Chondrocyte (in vitro differentiated cells): ENCODE results near the gene TXNDC16. TPM values are rescaled to one million over a fixed set of nuclear protein-coding genes. Genes with fewer than 3 reads are reported as not detected.

Experiments used
- DNase-seq: peaks from one replicate; pipeline ENCODE4 v3.0.0; 2021; ENCODE audit warnings: mixed read lengths, low spot score
- H3K27ac Mint-ChIP-seq: one replicate; pipeline ENCODE4 v1.8.0; 2021; ENCODE audit warnings: mild to moderate bottlenecking, moderate library complexity, mixed read lengths; ENCODE audit not compliant: unreplicated experiment
- H3K27me3 Mint-ChIP-seq: 2 replicates; pipeline ENCODE4 v1.8.0; 2021; ENCODE audit warnings: low read depth, mixed read lengths
- H3K36me3 Mint-ChIP-seq: 2 replicates; pipeline ENCODE4 v1.8.0; 2021; ENCODE audit warnings: low read depth, mixed read lengths
- H3K4me1 Mint-ChIP-seq: 2 replicates; pipeline ENCODE4 v1.8.0; 2021; ENCODE audit warnings: low read depth, mild to moderate bottlenecking, mixed read lengths
- H3K4me3 Mint-ChIP-seq: one replicate; pipeline ENCODE4 v1.8.0; 2021; ENCODE audit warnings: mild to moderate bottlenecking, moderate library complexity, mixed read lengths; ENCODE audit not compliant: unreplicated experiment
- H3K9me3 Mint-ChIP-seq: 2 replicates; pipeline ENCODE4 v1.8.0; 2021; ENCODE audit warnings: low read depth, mixed read lengths
- total RNA-seq: library from RNA; stranded (reverse); gene quantifications from 3 replicates; pipeline ENCODE4 v1.2.1, GENCODE V29; 2021
- TF ChIP-seq, protein P1 (sequence below): fragments of 200-600 bp; sonication (generic); IDR thresholded peaks from 2 replicates; pipeline ENCODE4 v1.5.0; 2021; ENCODE audit warnings: antibody characterized with exemption, mild to moderate bottlenecking, moderate library complexity

TXNDC16 gene
- total RNA-seq, 1 donor from 2014 or later, result 6.4 TPM

DNA sequence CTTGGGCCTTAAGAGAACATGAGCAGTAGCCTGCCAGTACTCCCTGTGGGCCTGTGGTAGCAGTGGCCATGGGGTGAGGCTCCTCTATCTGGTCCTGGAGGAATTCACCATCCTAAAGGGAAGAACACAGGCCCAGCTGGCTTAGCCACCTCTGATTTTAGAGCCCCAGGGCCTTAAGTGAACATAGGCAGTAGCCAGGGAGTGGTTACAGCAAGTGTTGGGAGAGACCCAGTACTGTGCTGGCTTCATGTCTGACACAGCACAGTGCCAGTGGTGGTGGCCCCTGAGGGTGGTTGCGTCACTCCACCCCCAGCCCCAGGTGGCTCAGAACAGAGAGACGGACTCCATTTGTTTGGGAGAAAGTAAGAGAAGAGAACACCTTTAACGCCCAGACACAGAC, 105.1 kb downstream of the TXNDC16 start:
- Mint-ChIP-seq H3K4me3 (no peak overlapping the region), H3K27me3 (no peaks in the 10 kb centered on the region), H3K36me3 (no peaks in the 10 kb centered on the region), H3K9me3 (peaks cover 20% of the 10 kb centered on the region), H3K4me1 (no peaks in the 10 kb centered on the region), H3K27ac (no peak overlapping the region)
- no peak for DNase-seq
- TF ChIP-seq, protein P1, sequence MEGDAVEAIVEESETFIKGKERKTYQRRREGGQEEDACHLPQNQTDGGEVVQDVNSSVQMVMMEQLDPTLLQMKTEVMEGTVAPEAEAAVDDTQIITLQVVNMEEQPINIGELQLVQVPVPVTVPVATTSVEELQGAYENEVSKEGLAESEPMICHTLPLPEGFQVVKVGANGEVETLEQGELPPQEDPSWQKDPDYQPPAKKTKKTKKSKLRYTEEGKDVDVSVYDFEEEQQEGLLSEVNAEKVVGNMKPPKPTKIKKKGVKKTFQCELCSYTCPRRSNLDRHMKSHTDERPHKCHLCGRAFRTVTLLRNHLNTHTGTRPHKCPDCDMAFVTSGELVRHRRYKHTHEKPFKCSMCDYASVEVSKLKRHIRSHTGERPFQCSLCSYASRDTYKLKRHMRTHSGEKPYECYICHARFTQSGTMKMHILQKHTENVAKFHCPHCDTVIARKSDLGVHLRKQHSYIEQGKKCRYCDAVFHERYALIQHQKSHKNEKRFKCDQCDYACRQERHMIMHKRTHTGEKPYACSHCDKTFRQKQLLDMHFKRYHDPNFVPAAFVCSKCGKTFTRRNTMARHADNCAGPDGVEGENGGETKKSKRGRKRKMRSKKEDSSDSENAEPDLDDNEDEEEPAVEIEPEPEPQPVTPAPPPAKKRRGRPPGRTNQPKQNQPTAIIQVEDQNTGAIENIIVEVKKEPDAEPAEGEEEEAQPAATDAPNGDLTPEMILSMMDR, result no peak

DNA sequence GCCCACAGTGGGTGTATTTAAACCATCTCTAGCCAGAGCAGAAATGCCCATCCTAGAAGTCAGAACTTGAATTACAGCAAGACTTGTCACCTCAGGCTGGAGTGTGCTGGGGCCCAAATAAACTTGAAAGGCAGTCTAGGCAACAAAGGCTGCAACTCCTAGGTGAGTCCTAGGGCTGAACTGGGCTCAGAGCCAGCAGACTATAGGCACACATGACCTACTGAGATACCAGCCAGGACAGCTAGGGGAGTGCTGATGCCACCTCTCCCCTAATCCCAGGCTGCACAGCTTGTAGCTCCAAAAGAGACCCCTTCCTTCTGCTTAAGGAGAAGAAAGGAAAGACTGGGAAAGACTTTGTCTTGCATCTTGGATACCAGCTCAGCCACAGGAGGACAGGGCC, 106.0 kb downstream of the TXNDC16 start:
- TF ChIP-seq, protein P1, result no peak
- peaks cover 20% of the 10 kb centered on the region for H3K9me3 Mint-ChIP-seq
- H3K27me3 Mint-ChIP-seq, result no peaks in the 10 kb centered on the region
- no peaks in the 10 kb centered on the region for H3K4me1 Mint-ChIP-seq
- no peak overlapping the region for H3K27ac Mint-ChIP-seq
- no peak for DNase-seq
- no peak overlapping the region for H3K4me3 Mint-ChIP-seq
- no peaks in the 10 kb centered on the region for H3K36me3 Mint-ChIP-seq

DNA sequence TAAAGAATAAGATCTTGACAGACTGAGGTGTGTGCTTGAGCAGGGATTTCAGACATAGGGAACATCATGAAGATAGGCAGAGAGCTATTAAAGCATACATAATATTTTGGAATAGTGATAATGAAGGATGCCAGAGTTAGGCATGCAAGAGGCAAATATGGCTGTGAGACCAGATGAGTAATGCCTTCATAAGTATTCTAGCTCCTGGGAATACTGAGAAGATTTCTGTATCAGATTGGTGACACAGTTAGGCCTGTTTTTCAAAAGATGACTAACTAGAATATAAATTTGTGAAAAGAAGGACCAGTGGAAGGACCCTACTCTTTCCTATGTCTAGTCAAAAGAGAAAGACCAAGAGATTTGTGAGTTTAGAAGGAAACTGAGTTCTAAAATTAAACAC, 108.8 kb downstream of the TXNDC16 start:
- Mint-ChIP-seq H3K9me3 (peaks cover 5% of the 10 kb centered on the region), H3K27me3 (no peaks in the 10 kb centered on the region), H3K36me3 (no peaks in the 10 kb centered on the region), H3K4me3 (no peak overlapping the region), H3K4me1 (no peaks in the 10 kb centered on the region), H3K27ac (no peak overlapping the region)
- TF ChIP-seq, protein P1, result no peak
- no peak for DNase-seq

DNA sequence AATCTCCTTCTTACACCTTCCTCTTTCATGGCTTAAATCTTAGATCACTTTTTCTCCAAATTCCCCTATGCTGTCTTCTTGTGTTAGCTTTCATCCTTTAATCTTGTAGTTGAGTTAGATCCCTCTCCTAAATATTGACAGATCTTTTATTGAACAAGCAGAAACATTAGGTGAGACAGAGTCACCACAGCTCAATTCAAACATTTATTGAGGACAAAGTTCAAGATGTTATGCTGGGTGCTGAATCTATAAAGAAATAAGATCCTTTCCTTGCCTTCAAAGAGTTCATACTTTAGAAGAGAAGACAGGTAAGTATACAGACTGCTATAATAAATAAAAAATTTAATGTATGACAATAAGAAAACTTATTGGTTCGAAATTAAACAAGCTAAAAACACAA, 109.7 kb downstream of the TXNDC16 start:
- H3K9me3 Mint-ChIP-seq, result no peaks in the 10 kb centered on the region

DNA sequence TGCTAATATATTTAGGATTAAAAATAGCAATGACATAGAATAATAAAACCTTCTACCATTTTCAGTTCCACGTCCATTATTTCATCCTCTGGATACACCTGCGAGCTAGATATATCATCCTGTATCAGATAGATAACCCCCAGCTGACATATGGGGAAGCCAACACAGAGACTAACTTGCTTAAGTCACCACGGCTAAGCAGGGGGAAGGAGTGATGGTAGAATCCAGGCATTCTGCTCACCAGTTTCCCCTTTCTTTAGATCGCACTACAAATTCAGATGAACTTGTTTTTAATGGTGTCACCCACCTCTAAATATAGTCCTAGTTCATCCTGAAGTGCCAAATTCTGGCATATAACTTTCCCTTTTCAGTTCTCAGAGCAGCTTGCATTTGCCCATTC, 110.1 kb downstream of the TXNDC16 start:
- no peak for DNase-seq
- TF ChIP-seq, protein P1, result no peak
- H3K36me3 Mint-ChIP-seq, result no peaks in the 10 kb centered on the region
- H3K4me3 Mint-ChIP-seq, result no peak overlapping the region
- H3K27ac Mint-ChIP-seq, result no peak overlapping the region
- no peaks in the 10 kb centered on the region for H3K27me3 Mint-ChIP-seq
- no peaks in the 10 kb centered on the region for H3K4me1 Mint-ChIP-seq
- no peaks in the 10 kb centered on the region for H3K9me3 Mint-ChIP-seq

More for the DNA sequence above, 109.7 kb downstream of the TXNDC16 start:
- TF ChIP-seq, protein P1, result no peak
- Mint-ChIP-seq H3K36me3 (no peaks in the 10 kb centered on the region), H3K27ac (no peak overlapping the region), H3K4me1 (no peaks in the 10 kb centered on the region), H3K4me3 (no peak overlapping the region), H3K27me3 (no peaks in the 10 kb centered on the region)
- DNase-seq, result no peak
